GM18526 (cell line): ENCODE results near the gene ADAR.

Experiments
- POLR2A ChIP-seq: IDR thresholded peaks from 3 replicates; pipeline ENCODE4 v1.6.1; 2011; ENCODE audit not compliant: insufficient read length; ENCODE audit errors: extremely low read depth

The ADAR gene

GRCh38 chr1:154533952-154534844 is 73.8 kb downstream of the ADAR start:
- no peak for TF ChIP-seq POLR2A
